Fibroblast of gingiva (primary cell): Measurements from ENCODE around the gene ZKSCAN7.
"Not testable (repeated sequence)": the region's sequence is repeated elsewhere in the genome, so short reads cannot be mapped to it uniquely, and the experiment has no call there.

Source experiments
- DNase-seq: peaks from one replicate; pipeline ENCODE4 v3.0.0-alpha.2; 2011; ENCODE audit warnings: low read depth

ZKSCAN7 gene

DNA sequence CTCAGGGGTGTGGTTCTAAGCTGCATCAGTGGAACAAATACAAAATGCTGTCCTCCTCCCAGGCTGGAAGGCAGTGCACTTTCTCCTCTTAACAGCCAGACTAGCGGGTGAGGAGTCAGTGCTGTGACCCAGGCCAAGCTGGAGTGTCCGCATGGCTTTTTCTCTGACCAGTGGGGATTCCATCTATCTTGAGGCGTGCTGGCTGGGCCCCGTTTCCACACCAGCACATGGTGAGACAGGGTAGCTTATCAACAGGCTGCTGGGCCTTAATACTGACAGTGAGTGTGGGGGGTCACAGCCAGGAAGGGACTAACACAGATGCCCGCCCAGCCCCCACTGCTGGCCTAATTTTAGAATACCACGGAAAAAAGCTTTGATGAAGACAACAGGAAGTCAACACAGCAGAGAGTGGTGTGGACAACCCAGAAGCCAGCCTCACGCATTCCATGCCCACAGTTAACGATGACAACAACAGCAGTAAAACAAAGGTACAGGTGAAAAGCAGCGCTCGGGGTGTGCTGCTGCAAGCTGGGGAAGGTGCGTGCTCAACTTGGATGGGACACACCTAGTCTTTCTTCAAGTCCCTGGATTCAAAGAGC lies 22.5 kb downstream of the ZKSCAN7 start:
- not testable (repeated sequence) for DNase-seq

DNA sequence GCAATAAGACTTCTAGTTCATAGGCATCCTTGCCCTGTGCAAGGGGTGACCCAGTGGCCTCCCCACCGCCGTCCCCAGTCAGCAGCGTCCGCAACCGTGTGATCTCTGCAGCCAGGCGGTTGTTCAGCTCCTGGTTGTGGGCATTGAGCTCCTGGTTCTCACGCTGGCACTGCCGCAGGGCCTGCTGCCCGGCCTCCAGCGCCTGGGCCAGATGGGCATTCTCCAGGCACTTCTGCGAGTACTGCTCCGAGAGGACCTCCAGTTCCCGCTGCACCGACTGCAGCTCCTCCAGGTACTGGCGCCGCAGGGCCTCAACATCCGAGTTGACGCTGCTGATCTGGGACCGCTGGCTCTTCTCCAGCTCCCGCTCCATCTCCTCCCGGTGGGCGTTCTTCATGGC lies 23.3 kb downstream of the ZKSCAN7 start:
- not testable (repeated sequence) for DNase-seq

DNA sequence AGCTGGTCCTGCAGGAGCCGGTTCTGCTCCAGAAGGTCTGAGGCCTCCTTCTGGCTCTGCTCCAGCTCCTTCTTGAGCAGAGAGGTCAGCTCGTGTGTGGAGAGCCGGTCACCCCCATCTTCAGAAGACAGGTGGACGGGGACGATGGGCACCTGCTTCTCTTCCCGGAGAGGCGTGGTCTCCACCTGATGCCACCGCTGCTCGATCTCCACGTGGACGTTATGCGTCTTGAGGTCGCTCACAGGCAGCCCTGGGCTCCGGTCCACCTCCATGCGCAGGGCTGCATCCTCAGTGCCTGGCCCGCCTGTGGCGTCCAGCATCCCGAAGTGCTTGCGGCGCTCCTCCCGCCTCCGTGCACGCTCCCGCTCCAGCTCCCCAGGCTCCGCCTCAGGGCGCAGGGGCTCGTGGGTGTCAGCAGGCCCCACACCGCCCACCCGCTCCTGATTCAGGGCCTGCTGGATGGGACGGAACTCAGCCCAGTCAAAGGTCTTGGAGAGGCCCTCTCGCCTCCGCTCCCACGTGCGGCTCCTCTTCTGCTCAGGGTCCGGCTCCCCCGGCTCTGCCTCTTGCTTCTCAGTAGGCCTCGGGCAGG lies 24.0 kb downstream of the ZKSCAN7 start:
- not testable (repeated sequence) for DNase-seq

DNA sequence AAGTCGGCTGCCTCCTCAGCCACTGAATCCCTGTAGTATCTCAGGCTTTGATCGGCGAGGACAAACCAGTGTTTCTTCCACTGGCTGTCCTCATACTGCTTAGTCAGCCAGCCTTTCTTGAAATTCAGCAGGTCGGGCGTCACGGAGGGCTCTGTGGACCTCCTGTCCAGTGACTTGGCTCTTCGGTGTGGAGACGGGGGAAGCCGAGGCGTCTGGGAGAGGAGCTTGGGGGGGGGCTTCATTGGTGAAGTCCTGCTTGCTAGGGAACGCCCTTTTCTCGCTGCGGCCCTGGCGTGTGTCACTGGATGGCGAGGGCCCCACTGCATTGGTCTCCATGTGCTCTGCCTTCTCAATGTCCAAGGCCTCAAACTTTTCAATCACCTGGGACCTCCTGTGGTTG lies 24.8 kb downstream of the ZKSCAN7 start:
- not testable (repeated sequence) for DNase-seq

DNA sequence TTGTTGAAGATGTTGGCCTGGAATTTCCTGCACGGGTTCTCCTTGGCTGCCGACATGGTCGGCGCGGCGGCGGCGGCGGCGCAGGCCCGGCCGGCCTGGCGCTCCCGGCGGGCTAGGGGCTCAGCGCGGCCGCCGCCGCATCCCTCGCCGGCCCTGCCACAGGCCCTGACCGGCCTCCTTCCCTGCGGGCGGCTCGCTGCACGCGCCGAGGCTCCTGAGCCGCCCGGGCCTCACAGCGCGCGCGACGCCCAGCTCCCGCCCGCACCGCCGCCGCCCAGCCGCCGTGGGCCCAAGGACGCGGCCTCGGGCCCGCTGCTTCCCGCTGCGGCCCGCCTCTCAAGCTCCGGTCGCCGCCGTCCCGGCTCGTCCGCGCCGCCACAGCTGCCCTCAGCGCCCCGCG lies 26.0 kb downstream of the ZKSCAN7 start:
- not testable (repeated sequence) for DNase-seq

DNA sequence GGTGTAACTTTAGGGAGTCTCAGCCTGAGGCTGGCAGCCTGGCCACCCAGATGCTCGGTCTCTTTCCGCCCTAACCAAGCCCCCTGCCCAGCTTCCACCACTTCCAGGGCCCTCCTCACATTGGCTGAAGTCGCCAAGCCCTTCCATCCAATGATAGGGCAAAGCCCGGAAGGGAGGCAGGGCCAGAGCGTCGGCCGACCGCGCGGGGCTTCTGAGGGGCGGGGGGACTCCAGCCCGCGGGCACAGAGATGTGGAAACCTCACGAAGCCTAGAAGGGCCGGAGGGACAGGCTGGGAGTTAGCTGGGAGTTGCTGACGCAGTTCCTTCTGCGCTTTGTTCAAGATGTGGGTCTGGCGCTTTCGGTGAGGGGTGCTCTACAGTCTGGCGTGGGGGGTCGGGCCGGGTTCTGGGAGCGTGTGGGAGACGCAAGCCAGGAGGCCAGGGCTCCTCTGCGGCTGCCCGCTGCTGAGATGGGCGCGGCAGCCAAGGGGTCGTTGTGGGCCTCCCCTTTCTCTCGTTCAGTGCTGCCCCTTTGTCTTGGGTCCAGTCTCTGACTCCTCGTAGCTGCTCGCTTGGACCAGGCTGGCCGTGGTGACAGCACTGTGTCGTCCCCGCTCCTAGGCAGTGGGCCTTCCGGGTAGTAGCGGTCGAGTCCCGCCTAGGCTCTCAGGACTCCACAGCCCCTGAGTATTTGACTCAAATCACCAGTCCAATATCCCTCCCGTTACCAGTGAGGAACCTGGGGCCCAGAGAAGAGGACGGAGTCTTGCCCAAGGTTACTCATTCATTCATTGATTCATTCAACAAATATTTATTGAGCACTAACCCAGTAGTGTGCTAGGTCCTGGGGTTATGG lies 29.9 kb downstream of the ZKSCAN7 start, which contains the start of gene ZNF660:
ZNF660 (plus strand) TSS at position 319 of the 856 bp plus-strand sequence. CDS start 9,230 bp downstream, outside the sequence.
- DNase-seq: peak; percentile 65

DNA sequence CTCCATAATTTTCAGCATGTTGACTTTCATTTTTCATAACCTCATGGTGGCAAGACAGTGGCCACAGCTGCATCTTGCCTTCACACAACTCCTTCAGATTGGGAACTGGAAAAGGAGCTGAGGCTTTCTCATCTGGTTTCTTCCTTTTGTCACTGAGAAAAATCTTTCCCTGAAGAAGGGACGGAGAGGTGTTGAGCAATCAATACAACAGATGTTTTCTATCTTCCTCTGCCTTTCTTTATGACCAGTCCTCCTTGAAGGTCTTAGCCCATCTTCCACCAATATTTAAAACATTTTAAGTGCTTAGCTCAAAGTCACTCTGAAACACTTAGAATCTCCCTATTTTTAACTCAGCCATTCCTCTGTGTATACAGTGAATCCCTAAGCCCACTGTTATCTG lies 41.6 kb downstream of the ZKSCAN7 start:
- peak; percentile 10 for DNase-seq

DNA sequence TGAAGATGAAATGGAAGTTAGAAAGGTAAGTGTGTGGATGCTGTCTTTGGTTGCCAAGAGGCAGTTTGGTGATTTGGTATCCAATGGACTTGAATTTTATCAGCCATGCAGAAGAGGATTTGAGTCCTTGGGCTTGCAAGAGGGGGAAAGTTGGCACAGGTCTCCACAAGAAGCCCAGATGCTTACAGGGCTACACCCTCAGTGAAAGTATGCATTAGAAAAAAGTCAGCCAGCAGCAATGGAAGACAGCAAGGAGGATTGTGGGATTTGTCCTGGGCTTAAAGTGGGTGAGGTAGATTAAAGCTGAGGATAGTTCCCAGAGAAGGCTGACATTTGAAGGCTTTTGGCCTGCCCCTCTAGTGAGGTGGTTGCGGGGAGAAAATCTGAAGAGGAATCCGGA lies 46.8 kb downstream of the ZKSCAN7 start:
- DNase-seq: no peak

DNA sequence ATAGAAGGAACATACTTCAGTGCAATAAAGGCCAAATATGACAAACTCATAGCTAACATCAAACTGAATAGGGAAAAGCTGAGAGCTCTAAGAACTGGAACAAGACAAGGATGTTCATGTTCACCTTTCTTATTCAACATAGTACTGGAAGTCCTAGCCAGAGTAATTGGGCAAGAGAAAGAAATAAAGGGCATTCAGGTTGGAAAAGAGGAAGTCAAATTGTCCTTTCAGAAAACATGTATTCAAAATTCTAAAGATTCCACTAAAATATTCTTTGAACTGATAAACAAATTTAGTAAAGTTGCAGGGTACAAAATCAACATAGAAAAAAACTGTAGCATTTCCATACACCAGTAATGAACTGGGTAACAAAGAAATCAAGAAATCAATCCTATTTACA lies 57.7 kb downstream of the ZKSCAN7 start:
- DNase-seq: no peak
